ENCODE data around the gene FBXO7.
"Not testable (repeated sequence)": the region's sequence is repeated elsewhere in the genome, so short reads cannot be mapped to it uniquely, and the experiment has no call there.

FBXO7 gene

DNA sequence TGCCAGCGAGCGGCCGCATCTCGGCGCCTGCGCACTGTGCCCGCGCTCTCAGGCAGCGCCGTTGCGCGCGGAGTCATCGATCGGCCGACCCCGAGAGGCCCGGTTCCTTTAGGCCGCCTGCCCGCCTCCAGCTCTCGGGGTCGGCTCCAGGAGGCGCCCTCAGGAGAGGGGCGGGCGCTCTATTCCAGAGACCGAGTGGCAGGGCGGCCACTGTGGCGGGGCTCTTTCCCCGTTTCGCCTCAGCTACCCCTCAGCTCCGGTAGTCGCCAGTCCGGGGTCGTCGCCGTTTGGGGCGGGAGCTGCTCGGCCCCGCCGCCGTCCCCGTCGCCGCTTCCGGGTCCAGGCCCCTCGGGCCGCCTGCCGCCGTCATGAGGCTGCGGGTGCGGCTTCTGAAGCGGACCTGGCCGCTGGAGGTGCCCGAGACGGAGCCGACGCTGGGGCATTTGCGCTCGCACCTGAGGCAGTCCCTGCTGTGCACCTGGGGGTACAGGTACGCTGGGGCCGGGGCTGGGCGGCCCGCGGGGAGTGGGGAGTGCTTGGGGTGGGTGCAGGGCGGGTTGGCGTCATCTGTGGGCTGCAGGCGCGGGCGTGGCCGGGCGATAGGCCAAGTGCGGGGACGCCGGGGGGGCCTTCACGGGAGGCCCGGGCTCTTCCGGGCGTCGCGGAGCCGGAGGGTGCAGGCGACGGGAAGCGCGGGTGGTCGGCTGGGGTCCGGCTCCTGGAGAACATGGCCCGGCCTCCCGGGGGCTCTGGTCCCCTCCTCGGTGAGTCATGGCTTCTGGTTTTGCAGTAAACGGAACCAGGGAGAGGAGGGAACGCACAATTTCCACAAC is at the start of gene FBXO7:
Gene FBXO7, plus strand, starts transcription at position 177 of the 833 bp plus-strand sequence. Its CDS starts 192 bp downstream, at position 369.
- DNase-seq (ENCODE audit: low read depth in 2 of 2) = peak; percentile 77 to 81

- no peak for DNase-seq (ENCODE audit: low read depth in 2 of 2)
Observed at GRCh38 chr22:32426881-32427280, 47.7 kb upstream of the FBXO7 start.

DNA sequence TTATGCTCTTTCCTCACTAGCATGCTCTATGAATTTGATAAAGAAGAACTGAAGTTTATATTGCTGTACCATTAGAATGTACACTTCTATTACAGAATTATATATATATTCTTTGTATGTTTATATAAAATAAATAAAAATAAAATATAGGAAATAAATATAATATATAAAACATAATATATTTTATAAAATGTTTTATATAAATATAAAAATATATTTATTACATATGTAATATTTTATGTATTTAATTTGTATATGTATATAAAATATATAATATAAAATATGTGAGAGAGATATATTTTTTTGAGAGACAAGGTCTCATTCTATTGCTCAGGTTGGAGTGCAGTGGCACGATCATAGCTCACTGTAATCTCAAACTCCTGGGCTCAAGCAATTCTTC is 44.3 kb upstream of the FBXO7 start:
- no peak for DNase-seq (ENCODE audit: low read depth in 2 of 2)

GRCh38 chr22:32444068-32444467 is 30.5 kb upstream of the FBXO7 start:
- no peak for DNase-seq (ENCODE audit: low read depth in 2 of 2)

DNA sequence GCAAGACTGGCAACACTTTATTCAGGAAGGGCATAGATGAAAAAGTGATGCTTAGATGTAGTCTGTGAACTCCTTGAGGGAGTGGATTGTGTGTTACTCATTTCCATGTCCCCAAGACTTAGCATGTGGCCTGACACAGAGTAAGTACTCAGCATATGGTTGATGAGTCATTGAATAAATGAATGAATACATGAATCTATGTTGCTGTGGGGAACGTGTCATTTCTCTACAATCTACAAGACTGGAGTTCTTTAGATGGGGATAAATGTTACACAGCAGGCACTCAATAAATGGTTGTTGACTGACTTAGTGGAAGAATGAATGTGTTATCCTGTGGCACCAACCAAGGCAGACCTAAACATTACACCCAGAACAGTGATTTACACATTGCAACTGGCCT is 28.3 kb upstream of the FBXO7 start:
- no peak for DNase-seq (ENCODE audit: low read depth in 2 of 2)

- no peak for DNase-seq (ENCODE audit: low read depth in 2 of 2)
Observed at GRCh38 chr22:32448980-32449379, 25.6 kb upstream of the FBXO7 start.

DNA sequence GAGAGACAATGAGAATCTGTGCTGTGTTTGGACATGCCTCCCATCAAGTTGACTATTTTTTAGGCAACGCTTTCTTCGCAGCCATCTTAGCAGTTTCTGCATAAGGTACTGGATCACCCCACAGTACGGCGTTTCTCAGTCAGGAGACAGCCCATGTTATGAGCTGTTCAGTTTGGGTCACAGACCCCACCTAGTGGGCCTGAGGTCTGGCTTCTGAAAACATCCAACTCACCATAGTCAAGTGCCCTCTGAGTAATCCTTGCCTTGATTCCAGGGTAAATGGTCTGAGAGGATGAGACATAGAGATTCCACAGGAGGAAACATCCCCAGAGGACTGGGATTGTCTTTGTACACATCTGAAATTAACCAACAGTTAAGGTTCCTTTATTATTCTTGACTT is 17.6 kb upstream of the FBXO7 start:
- DNase-seq (ENCODE audit: low read depth in 2 of 2) = no peak

- DNase-seq (ENCODE audit: low read depth in 2 of 2) = no peak
Observed at GRCh38 chr22:32462452-32462851, 12.2 kb upstream of the FBXO7 start.

DNA sequence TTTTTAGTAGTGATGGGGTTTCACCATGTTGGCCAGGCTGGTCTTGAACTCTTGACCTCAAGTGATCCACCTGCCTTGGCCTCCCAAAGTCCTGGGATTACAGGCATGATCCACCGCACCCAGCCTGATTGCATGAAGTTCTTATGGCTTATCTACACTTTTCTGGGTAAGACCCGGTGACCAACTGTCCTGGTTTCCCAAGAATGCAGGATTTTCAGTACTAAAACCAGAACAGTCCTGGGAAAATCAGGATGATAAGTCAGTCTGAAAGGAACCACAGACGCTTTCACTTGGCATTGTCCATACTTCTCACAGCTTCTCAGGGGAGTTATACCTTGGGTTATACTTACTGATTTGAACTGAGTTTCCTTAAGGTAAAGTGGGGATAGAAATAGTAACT is 8.9 kb upstream of the FBXO7 start:
- DNase-seq (ENCODE audit: low read depth in 2 of 2) = no peak

DNA sequence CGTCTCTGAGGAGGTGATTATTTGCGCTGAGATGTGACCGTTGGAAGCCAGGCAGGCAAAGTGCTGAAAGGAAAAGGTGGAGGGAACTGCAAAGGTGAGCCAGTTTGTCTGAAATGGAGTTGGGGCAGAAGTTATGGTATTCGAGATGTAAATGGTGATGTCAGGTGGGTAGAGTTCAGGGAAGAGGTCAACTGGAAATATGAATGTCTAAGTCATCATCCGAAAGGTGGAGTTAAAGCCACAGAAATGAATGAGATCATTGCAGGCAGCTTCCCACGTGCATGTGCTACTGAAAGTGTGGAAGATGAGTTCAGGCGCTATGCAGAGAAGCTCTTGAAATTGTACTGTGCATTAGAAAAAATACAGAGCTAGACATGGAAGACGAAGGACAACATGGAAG is 8.1 kb upstream of the FBXO7 start:
- no peak for DNase-seq (ENCODE audit: low read depth in 2 of 2)

DNA sequence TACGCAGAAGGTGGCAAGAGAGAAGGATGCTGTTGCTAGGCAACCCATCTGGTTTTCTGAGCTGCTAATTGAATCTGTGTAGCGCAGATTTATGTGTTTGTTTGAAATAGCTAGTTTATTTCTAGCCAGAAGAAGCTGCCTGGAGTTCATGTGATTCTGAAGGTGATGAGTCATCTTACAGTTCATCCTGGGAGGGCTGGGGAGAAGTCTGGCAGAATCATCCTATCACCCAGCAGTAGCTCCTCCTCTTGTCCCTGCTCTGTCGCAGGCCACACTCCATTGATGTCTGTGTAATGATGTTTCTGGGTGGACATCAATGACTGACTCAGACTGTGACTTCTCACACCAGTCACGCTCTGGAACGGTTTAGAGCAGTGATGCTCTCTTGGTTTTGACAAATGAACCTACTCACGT is 4.8 kb upstream of the FBXO7 start:
- no peak for DNase-seq (ENCODE audit: low read depth in 2 of 2)

GRCh38 chr22:32473388-32473952 is 1.1 kb upstream of the FBXO7 start:
- DNase-seq (ENCODE audit: low read depth in 2 of 2) = no peak

- no peak for DNase-seq (ENCODE audit: low read depth in 2 of 2)
Observed at GRCh38 chr22:32475468-32476010, 928 bp downstream of the FBXO7 start.

DNA sequence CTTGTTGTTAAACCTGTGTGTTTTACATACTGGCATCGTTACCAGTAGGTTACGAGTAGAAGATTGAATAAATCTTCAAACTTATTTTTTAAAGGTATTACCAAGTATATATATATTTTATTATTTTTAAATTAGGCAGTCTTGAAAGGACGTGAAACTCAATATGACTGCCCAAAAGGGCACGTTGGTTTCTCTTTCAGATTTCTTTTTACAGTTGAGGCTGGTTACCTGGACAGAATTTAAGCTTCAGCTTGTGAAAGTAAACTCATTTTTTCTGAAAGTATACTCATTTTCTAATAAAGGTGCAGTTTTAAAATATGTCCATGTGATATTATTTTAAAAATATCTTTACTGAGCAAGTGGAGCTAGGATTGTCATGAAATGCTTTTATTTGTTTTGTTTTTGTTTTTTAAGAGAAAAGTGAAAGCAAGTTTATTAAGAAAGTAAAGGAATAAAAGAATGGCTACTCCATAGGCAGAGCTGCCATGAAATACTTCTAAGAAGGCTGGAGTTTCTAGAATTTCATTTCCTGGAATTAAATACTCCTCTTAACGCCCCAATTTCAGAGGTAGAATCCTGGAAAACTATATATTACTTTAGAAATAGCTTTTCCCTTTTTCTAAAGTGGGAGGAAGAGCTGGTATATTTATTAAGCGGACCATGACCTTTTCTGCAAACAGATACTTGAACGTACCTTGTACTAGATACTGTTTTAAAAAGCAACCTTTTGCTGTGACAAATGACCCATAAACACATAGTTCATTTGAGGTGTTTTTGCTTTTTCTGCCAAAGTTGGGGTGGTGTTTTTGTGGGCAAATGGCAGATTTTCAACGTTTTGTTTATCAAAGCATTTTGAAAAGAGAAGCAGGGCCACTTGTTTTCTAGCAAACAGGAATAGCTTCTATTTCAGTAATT is 1.9 kb downstream of the FBXO7 start:
- no peak for DNase-seq (ENCODE audit: low read depth in 2 of 2)

- DNase-seq (ENCODE audit: low read depth in 2 of 2) = no peak
Observed at GRCh38 chr22:32477596-32477995, 3.0 kb downstream of the FBXO7 start.

- not testable (repeated sequence) for DNase-seq (ENCODE audit: low read depth in 2 of 2)
Observed at GRCh38 chr22:32478552-32478951, 3.9 kb downstream of the FBXO7 start.

DNA sequence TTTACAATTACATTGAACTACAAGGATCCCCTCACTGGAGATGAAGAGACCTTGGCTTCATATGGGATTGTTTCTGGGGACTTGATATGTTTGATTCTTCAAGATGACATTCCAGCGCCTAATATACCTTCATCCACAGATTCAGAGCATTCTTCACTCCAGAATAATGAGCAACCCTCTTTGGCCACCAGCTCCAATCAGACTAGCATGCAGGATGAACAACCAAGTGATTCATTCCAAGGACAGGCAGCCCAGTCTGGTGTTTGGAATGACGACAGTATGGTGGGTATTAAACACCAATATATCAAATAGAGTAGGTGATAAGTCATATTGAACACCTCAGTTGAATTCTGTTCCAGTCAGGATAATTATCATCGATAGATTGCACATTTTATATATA is 4.4 kb downstream of the FBXO7 start:
- no peak for DNase-seq (ENCODE audit: low read depth in 2 of 2)

GRCh38 chr22:32480238-32480637 is 5.6 kb downstream of the FBXO7 start:
- no peak for DNase-seq (ENCODE audit: low read depth in 2 of 2)

GRCh38 chr22:32482708-32483107 is 8.1 kb downstream of the FBXO7 start:
- DNase-seq (ENCODE audit: low read depth in 2 of 2) = no peak

GRCh38 chr22:32486656-32487390 is 12.2 kb downstream of the FBXO7 start:
- DNase-seq (ENCODE audit: low read depth in 2 of 2) = no peak

GRCh38 chr22:32487461-32487860 is 12.8 kb downstream of the FBXO7 start:
- no peak for DNase-seq (ENCODE audit: low read depth in 2 of 2)

Measured in stimulated activated CD8-positive, alpha-beta memory T cell treated with anti-CD3 and anti-CD28 coated beads, Interleukin-2, amount 100 ng/mL, for 48 hours (primary cell).